Hepatic stellate cell (primary cell): ENCODE results near the gene PPP2R5E.
A peak's percentile ranks its signal among the peaks of the same experiment; 100 is the strongest.

Source experiments
- DNase-seq: peaks from one replicate; pipeline ENCODE4 v3.0.0; 2011; ENCODE audit warnings: low spot score

PPP2R5E gene

GRCh38 chr14:63432228-63432627, 110.9 kb downstream of the PPP2R5E start:
- DNase-seq: no peak

GRCh38 chr14:63431466-63431865, 111.7 kb downstream of the PPP2R5E start:
- DNase-seq: no peak

GRCh38 chr14:63428486-63428885, 114.7 kb downstream of the PPP2R5E start:
- DNase-seq: no peak

- no peak for DNase-seq
Observed at GRCh38 chr14:63426838-63427352, 116.3 kb downstream of the PPP2R5E start.

GRCh38 chr14:63423889-63424288, 119.3 kb downstream of the PPP2R5E start:
- DNase-seq: no peak

- no peak for DNase-seq
Observed at GRCh38 chr14:63423381-63423780, 119.8 kb downstream of the PPP2R5E start.

- no peak for DNase-seq
Observed at GRCh38 chr14:63421919-63422318, 121.3 kb downstream of the PPP2R5E start.

- DNase-seq: no peak
Observed at GRCh38 chr14:63421226-63421625, 122.0 kb downstream of the PPP2R5E start.

- DNase-seq: no peak
Observed at GRCh38 chr14:63418020-63418419, 125.2 kb downstream of the PPP2R5E start.

- no peak for DNase-seq
Observed at GRCh38 chr14:63413009-63413408, 130.2 kb downstream of the PPP2R5E start.

GRCh38 chr14:63406333-63406732, 136.8 kb downstream of the PPP2R5E start:
- DNase-seq: no peak

- DNase-seq: no peak
Observed at GRCh38 chr14:63405715-63406114, 137.5 kb downstream of the PPP2R5E start.

GRCh38 chr14:63404906-63405305, 138.3 kb downstream of the PPP2R5E start:
- no peak for DNase-seq

- no peak for DNase-seq
Observed at GRCh38 chr14:63401646-63402045, 141.5 kb downstream of the PPP2R5E start.

GRCh38 chr14:63398952-63399351, 144.2 kb downstream of the PPP2R5E start:
- DNase-seq: no peak

GRCh38 chr14:63394841-63395240, 148.3 kb downstream of the PPP2R5E start:
- DNase-seq: no peak

- DNase-seq: no peak
Observed at GRCh38 chr14:63394432-63394831, 148.7 kb downstream of the PPP2R5E start.

GRCh38 chr14:63393012-63393411, 150.2 kb downstream of the PPP2R5E start:
- no peak for DNase-seq

- DNase-seq: no peak
Observed at GRCh38 chr14:63392236-63392635, 150.9 kb downstream of the PPP2R5E start.

- peak; percentile 33 for DNase-seq
Observed at GRCh38 chr14:63388766-63389431, 154.3 kb downstream of the PPP2R5E start.

GRCh38 chr14:63387711-63388110, 155.5 kb downstream of the PPP2R5E start:
- DNase-seq: no peak

GRCh38 chr14:63383776-63384367, 159.3 kb downstream of the PPP2R5E start:
- DNase-seq: no peak

- no peak for DNase-seq
Observed at GRCh38 chr14:63378444-63378843, 164.7 kb downstream of the PPP2R5E start.

GRCh38 chr14:63375769-63376168, 167.4 kb downstream of the PPP2R5E start:
- DNase-seq: no peak
